Measurements from ENCODE around the gene RAE1. TPM values are rescaled to one million over a fixed set of nuclear protein-coding genes. Genes with fewer than 3 reads are reported as not detected.
"Not testable (repeated sequence)": the region's sequence is repeated elsewhere in the genome, so short reads cannot be mapped to it uniquely, and the experiment has no call there.

RAE1 gene
- total RNA-seq, 2 donors from 2014 or later: 21.7 to 49.9 TPM

- 81% methylated on average over 11 of the region's 11 CpGs for WGBS
- DNase-seq (ENCODE audit: low spot score): no peak
- Histone ChIP-seq H3K4me3 (no peak overlapping the region), H3K27me3 (replicated peaks; ENCODE audit: insufficient read depth) (no peaks in the 10 kb centered on the region), H3K9me3 (no peaks in the 10 kb centered on the region), H3K4me1 (replicated peaks) (no peaks in the 10 kb centered on the region), H3K27ac (no peak overlapping the region), H3K36me3 (no peaks in the 10 kb centered on the region)
- intact Hi-C loops (cut with DNase I): no loop called here
- TF ChIP-seq CTCF (IDR thresholded peaks at IDR 0.05): no peak
- TF ChIP-seq POLR2AphosphoS5 (IDR thresholded peaks at IDR 0.05): no peak
- TF ChIP-seq POLR2A (IDR thresholded peaks at IDR 0.05): no peak
Observed at GRCh38 chr20:57415771-57416170, 64.7 kb downstream of the RAE1 start.

GRCh38 chr20:57416296-57417022 lies 65.4 kb downstream of the RAE1 start:
- Histone ChIP-seq H3K36me3 (no peaks in the 10 kb centered on the region), H3K9me3 (no peaks in the 10 kb centered on the region), H3K27me3 (replicated peaks; ENCODE audit: insufficient read depth) (no peaks in the 10 kb centered on the region), H3K4me1 (replicated peaks) (no peaks in the 10 kb centered on the region), H3K4me3 (no peak overlapping the region), H3K27ac (no peak overlapping the region)
- intact Hi-C loops (cut with DNase I): no loop called here
- no peak for TF ChIP-seq POLR2A (IDR thresholded peaks at IDR 0.05)
- no peak for TF ChIP-seq POLR2AphosphoS5 (IDR thresholded peaks at IDR 0.05)
- no peak for DNase-seq (ENCODE audit: low spot score)
- 92% methylated on average over 15 of the region's 15 CpGs for WGBS

GRCh38 chr20:57417051-57417689 lies 66.1 kb downstream of the RAE1 start:
- intact Hi-C loops (cut with DNase I): no loop called here
- Histone ChIP-seq H3K4me1 (replicated peaks) (no peaks in the 10 kb centered on the region), H3K27me3 (replicated peaks; ENCODE audit: insufficient read depth) (no peaks in the 10 kb centered on the region), H3K4me3 (no peak overlapping the region), H3K27ac (no peak overlapping the region), H3K36me3 (no peaks in the 10 kb centered on the region), H3K9me3 (no peaks in the 10 kb centered on the region)
- no peak for DNase-seq (ENCODE audit: low spot score)
- 47% methylated on average over 6 of the region's 6 CpGs for WGBS
- TF ChIP-seq CTCF (IDR thresholded peaks at IDR 0.05) (no peak), POLR2AphosphoS5 (IDR thresholded peaks at IDR 0.05) (no peak), POLR2A (IDR thresholded peaks at IDR 0.05) (no peak)

GRCh38 chr20:57417830-57418780 lies 67.0 kb downstream of the RAE1 start:
- DNase-seq (ENCODE audit: low spot score): no peak
- intact Hi-C loops (cut with DNase I): no loop called here
- TF ChIP-seq CTCF (IDR thresholded peaks at IDR 0.05): no peak
- no peak for TF ChIP-seq POLR2AphosphoS5 (IDR thresholded peaks at IDR 0.05)
- TF ChIP-seq POLR2A (IDR thresholded peaks at IDR 0.05): no peak
- H3K27ac ChIP-seq: no peak overlapping the region
- no peaks in the 10 kb centered on the region for H3K4me1 ChIP-seq (replicated peaks)
- H3K27me3 ChIP-seq (replicated peaks; ENCODE audit: insufficient read depth): no peaks in the 10 kb centered on the region
- no peak overlapping the region for H3K4me3 ChIP-seq
- WGBS: 51% methylated on average over 17 of the region's 17 CpGs
- H3K36me3 ChIP-seq: no peaks in the 10 kb centered on the region
- no peaks in the 10 kb centered on the region for H3K9me3 ChIP-seq

- H3K4me3 ChIP-seq; H3K27ac ChIP-seq; intact Hi-C loops (cut with DNase I); H3K9me3 ChIP-seq; H3K36me3 ChIP-seq; DNase-seq (ENCODE audit: low spot score); H3K4me1 ChIP-seq (replicated peaks); H3K27me3 ChIP-seq (replicated peaks; ENCODE audit: insufficient read depth): not testable (repeated sequence)
- 95% methylated on average over 4 of the region's 4 CpGs for WGBS
Observed at GRCh38 chr20:57419479-57419878, 68.4 kb downstream of the RAE1 start.

All from prostate gland (tissue), 2 donors.